Neutrophil (primary cell): ENCODE data around the gene VWA2.

Experiments
- H3K27ac ChIP-seq: fragments of 200-600 bp; sonication (generic); 2 replicates; pipeline ENCODE4 v1.5.1; 2016; ENCODE audit warnings: mild to moderate bottlenecking, moderate library complexity
- H3K27me3 ChIP-seq: fragments of 200-600 bp; sonication (generic); 2 replicates; pipeline ENCODE4 v1.6.0; 2016; ENCODE audit warnings: mild to moderate bottlenecking
- H3K36me3 ChIP-seq: fragments of 200-600 bp; sonication (generic); 2 replicates; pipeline ENCODE4 v1.5.1; 2017
- H3K4me1 ChIP-seq, 2 experiments: fragments of 200-600 bp in 1 of 2; sonication (generic) in 1 of 2; 1 replicate in 1 of 2; 2 replicates in 1 of 2; pipeline versions ENCODE4 v1.5.1 to v1.6.1; 2013 to 2016; ENCODE audit warnings: low read depth in 1 of 2, low read length in 1 of 2, mild to moderate bottlenecking in 1 of 2, moderate library complexity in 1 of 2; ENCODE audit not compliant: control insufficient read depth in 1 of 2, insufficient read depth in 1 of 2
- H3K4me3 ChIP-seq, 2 experiments: fragments of 200-600 bp in 1 of 2; sonication (generic) in 1 of 2; 1 replicate in 1 of 2; 2 replicates in 1 of 2; pipeline ENCODE4 v1.5.1; 2013 to 2016; ENCODE audit warnings: low read depth in 1 of 2, low read length in 1 of 2, mild to moderate bottlenecking in 1 of 2, moderate library complexity in 1 of 2
- H3K9me3 ChIP-seq: fragments of 200-600 bp; sonication (generic); 2 replicates; pipeline ENCODE4 v1.5.1; 2016
- CTCF ChIP-seq: fragments of 200-600 bp; sonication (generic); IDR thresholded peaks from 2 replicates; pipeline ENCODE4 v1.5.1; 2016; ENCODE audit warnings: antibody characterized with exemption

Gene VWA2

GRCh38 chr10:114295393-114295792 is 56.3 kb downstream of the VWA2 start:
- Histone ChIP-seq H3K9me3 (peaks cover 11% of the 10 kb centered on the region), H3K4me1 (no peaks in the 10 kb centered on the region), H3K27me3 (no peaks in the 10 kb centered on the region), H3K36me3 (no peaks in the 10 kb centered on the region), H3K4me3 (no peak overlapping the region), H3K27ac (no peak overlapping the region)
- no peak for TF ChIP-seq CTCF

DNA sequence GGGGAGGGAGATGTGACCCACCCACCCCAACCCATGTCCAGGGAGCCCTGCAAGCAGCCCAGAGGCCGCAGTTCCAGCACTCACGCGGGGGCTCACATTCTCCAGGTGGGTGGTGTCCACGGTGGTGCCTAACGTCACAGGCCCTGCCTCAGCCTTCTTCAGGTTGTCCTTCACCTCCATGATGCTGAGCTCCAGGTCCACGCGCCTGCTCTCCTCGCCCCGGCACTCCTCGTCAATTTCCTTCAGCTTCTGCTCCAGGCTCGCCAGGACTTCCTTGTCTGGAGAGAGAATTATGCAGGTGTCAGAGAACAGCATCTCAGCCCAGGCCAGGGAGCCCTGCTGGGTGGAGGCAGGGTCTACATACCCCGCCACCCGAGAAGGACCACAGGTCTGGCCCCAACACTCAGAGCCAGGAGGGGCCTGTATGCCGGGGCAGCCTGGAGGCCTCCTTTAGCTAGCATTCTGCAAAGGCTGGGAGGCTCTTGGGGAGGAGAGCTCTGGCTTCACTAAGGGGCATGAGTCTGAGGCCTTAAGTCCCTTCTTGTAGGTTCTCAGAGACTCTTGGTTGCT is 58.2 kb downstream of the VWA2 start:
- Histone ChIP-seq H3K27me3 (no peaks in the 10 kb centered on the region), H3K4me1 (no peaks in the 10 kb centered on the region), H3K4me3 (no peak overlapping the region), H3K9me3 (peaks cover 11% of the 10 kb centered on the region), H3K27ac (no peak overlapping the region), H3K36me3 (no peaks in the 10 kb centered on the region)
- TF ChIP-seq CTCF = no peak

- Histone ChIP-seq H3K4me3 (no peak overlapping the region), H3K4me1 (peaks cover 9 to 10% of the 10 kb centered on the region in 2 experiments), H3K36me3 (no peaks in the 10 kb centered on the region), H3K9me3 (peaks cover 9% of the 10 kb centered on the region), H3K27me3 (peaks cover 14% of the 10 kb centered on the region), H3K27ac (no peak overlapping the region)
- no peak for TF ChIP-seq CTCF
These were observed 61.1 kb downstream of the VWA2 start for GRCh38 chr10:114300036-114300645.

DNA sequence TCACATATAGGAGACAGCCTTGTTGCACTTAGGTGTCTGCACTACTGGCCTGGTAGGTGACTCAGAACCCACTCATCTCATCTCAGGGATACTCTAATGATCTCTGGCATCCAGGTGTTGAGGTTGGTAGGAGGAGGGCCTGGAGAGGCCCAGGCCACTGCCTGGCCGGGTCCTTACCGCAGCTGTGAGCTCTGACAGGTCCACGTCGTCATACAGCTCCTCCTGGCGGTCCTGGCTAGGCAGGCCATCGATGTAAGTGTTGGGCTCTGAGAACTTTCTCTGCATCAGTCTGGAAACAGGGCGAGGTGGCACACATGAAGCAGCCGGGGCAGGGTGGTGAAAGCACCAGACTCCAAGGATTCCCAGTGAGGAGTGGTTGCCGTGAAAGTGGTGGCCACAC is 62.1 kb downstream of the VWA2 start:
- Histone ChIP-seq H3K27me3 (peaks cover 14% of the 10 kb centered on the region), H3K4me1 (peaks cover 9 to 10% of the 10 kb centered on the region in 2 experiments), H3K36me3 (no peaks in the 10 kb centered on the region), H3K4me3 (no peak overlapping the region), H3K27ac (no peak overlapping the region), H3K9me3 (no peaks in the 10 kb centered on the region)
- no peak for TF ChIP-seq CTCF

GRCh38 chr10:114301951-114302710 is 63.1 kb downstream of the VWA2 start:
- peaks cover 9 to 10% of the 10 kb centered on the region in 2 experiments for H3K4me1 ChIP-seq
- TF ChIP-seq CTCF = no peak
- H3K36me3 ChIP-seq = no peaks in the 10 kb centered on the region
- H3K27me3 ChIP-seq = peaks cover 14% of the 10 kb centered on the region
- no peak overlapping the region for H3K4me3 ChIP-seq
- no peak overlapping the region for H3K27ac ChIP-seq
- H3K9me3 ChIP-seq = no peaks in the 10 kb centered on the region
